K562 (cell line): Measurements from ENCODE around the gene UPK2. TPM values are rescaled to one million over a fixed set of nuclear protein-coding genes. Genes with fewer than 3 reads are reported as not detected.

ENCODE experiments used
- BACH1 ChIP-seq: fragments of 200-800 bp; sonication (Bioruptor generic); IDR thresholded peaks from 2 replicates; pipeline ENCODE4 v1.6.1; 2016; ENCODE audit warnings: missing genetic modification characterization, missing compliant biosample characterization
- CCAR2 ChIP-seq: fragments of 200-400 bp; formaldehyde crosslinking; IDR thresholded peaks from 2 replicates; pipeline ENCODE4 v1.6.1; 2017; ENCODE audit warnings: mild to moderate bottlenecking, low read depth, low read length
- CHD1 ChIP-seq: fragments of 200-600 bp; sonication (generic); IDR thresholded peaks from one replicate; pipeline ENCODE4 v1.6.1; 2012; ENCODE audit warnings: mild to moderate bottlenecking, moderate library complexity, low read length, inconsistent platforms
- DMBX1 ChIP-seq: fragments of 250-450 bp; sonication (Bioruptor Pico); IDR thresholded peaks from 2 replicates; pipeline ENCODE4 v1.8.0; 2022; ENCODE audit warnings: inconsistent platforms, mild to moderate bottlenecking, moderate library complexity, borderline replicate concordance
- EWSR1 ChIP-seq: fragments of 450-650 bp; IDR thresholded peaks from 2 replicates; pipeline ENCODE4 v1.6.1; 2018; ENCODE audit warnings: borderline replicate concordance, mild to moderate bottlenecking, low read depth, moderate library complexity; ENCODE audit not compliant: partially characterized antibody
- FOXP1 ChIP-seq: sonication (generic); formaldehyde crosslinking; IDR thresholded peaks from 2 replicates; pipeline ENCODE4 v1.8.0; 2022; ENCODE audit warnings: mild to moderate bottlenecking, missing genetic modification reagents
- GTF2F1 ChIP-seq: IDR thresholded peaks from 2 replicates; pipeline ENCODE4 v1.6.1; 2011; ENCODE audit warnings: low read depth, low read length, improper control_type of control experiment
- HEY1 ChIP-seq: fragments of 250-450 bp; sonication (Bioruptor Pico); IDR thresholded peaks from 2 replicates; pipeline ENCODE4 v1.5.0; 2020; ENCODE audit warnings: mild to moderate bottlenecking, moderate library complexity, borderline replicate concordance
- IRF2 ChIP-seq: sonication (generic); formaldehyde crosslinking; IDR thresholded peaks from 2 replicates; pipeline ENCODE4 v1.8.1; 2022; ENCODE audit warnings: mild to moderate bottlenecking, missing genetic modification reagents
- KAT7 ChIP-seq: sonication (generic); formaldehyde crosslinking; IDR thresholded peaks from 2 replicates; pipeline ENCODE4 v1.8.0; 2022; ENCODE audit warnings: missing genetic modification reagents, mild to moderate bottlenecking, borderline replicate concordance
- KLF1 ChIP-seq: fragments of 450-650 bp; IDR thresholded peaks from 2 replicates; pipeline ENCODE4 v1.6.1; 2016; ENCODE audit warnings: missing genetic modification characterization, missing compliant biosample characterization
- KLF10 ChIP-seq: fragments of 250-450 bp; sonication (Bioruptor Pico); IDR thresholded peaks from 2 replicates; pipeline ENCODE4 v1.6.1; 2021; ENCODE audit warnings: matching md5 sums
- POLR3A ChIP-seq: IDR thresholded peaks from 2 replicates; pipeline ENCODE4 v1.6.1; 2011; ENCODE audit warnings: borderline replicate concordance, mild to moderate bottlenecking, moderate library complexity; ENCODE audit not compliant: insufficient read length, insufficient read depth; ENCODE audit errors: extremely low read depth
- SMC3 ChIP-seq: conservative IDR thresholded peaks from 2 replicates; pipeline ENCODE4 v1.6.1; 2011; ENCODE audit warnings: low read depth, low read length, improper control_type of control experiment; ENCODE audit not compliant: insufficient read depth
- SPI1 ChIP-seq: IDR thresholded peaks from 2 replicates; pipeline ENCODE4 v1.6.1; 2011; ENCODE audit warnings: low read depth, low read length, control low read depth, borderline replicate concordance
- STAT5A ChIP-seq: IDR thresholded peaks from 2 replicates; pipeline ENCODE4 v1.6.1; 2012; ENCODE audit warnings: low read length, inconsistent platforms, borderline replicate concordance
- U2AF2 ChIP-seq: fragments of 200-400 bp; formaldehyde crosslinking; optimal IDR thresholded peaks from 2 replicates; pipeline ENCODE3; 2017; ENCODE audit warnings: low read depth, mild to moderate bottlenecking, low read length
- ZBTB8A ChIP-seq: fragments of 450-650 bp; IDR thresholded peaks from 2 replicates; pipeline ENCODE4 v1.6.1; 2018; ENCODE audit warnings: mild to moderate bottlenecking, moderate library complexity; ENCODE audit not compliant: partially characterized antibody
- ZNF347 ChIP-seq: fragments of 450-650 bp; formaldehyde crosslinking; IDR thresholded peaks from 2 replicates; pipeline ENCODE4 v1.4.0; 2020; ENCODE audit warnings: low read depth, mild to moderate bottlenecking, moderate library complexity
- ZNF408 ChIP-seq: fragments of 250-450 bp; sonication (Bioruptor Pico); IDR thresholded peaks from 2 replicates; pipeline ENCODE4 v1.4.0; 2020; ENCODE audit warnings: low read depth, mild to moderate bottlenecking, moderate library complexity
- ZNF507 ChIP-seq: conservative IDR thresholded peaks from 2 replicates; pipeline ENCODE4 v1.6.1; 2017; ENCODE audit warnings: missing genetic modification characterization, missing compliant biosample characterization
- polyA plus RNA-seq, 8 experiments: library from polyadenylated mRNA; depleted of rRNA in 4 of 8; stranded (reverse) in 5 of 8; unstranded in 3 of 8; fragments of >200 nt; fragmentation: Nextera tagmentation in 2 of 8; fragmentation: Illumina TruSeq in 1 of 8; extraction: Ambion mirVana in 2 of 8; extraction: Trizol in 1 of 8; gene quantifications; 2 replicates each; pipeline versions ENCODE4 v1.2.1 to v1.2.3, GENCODE V29; 2011 to 2014; ENCODE audit warnings: inconsistent platforms in 1 of 8, missing spikeins in 1 of 8
- total RNA-seq, 7 experiments: library from RNA; depleted of rRNA in 6 of 7; stranded (reverse); fragments of >200 nt in 6 of 7; fragmentation: Illumina TruSeq in 2 of 7; extraction: Trizol in 2 of 7; gene quantifications; 2 replicates each; pipeline versions ENCODE4 v1.2.1 to v1.2.3, GENCODE V29; 2011 to 2021; ENCODE audit warnings: low replicate concordance in 1 of 7
- TF ChIP-seq, protein P1 (sequence below): sonication (generic); formaldehyde crosslinking; IDR thresholded peaks from 2 replicates; pipeline ENCODE4 v1.8.0; 2022; ENCODE audit warnings: mild to moderate bottlenecking, missing genetic modification reagents
- TF ChIP-seq, protein P2 (sequence below): fragments of 450-650 bp; IDR thresholded peaks from 2 replicates; pipeline ENCODE4 v1.7.0; 2016; ENCODE audit warnings: borderline replicate concordance

Gene UPK2
- total and polyA plus RNA-seq, 9 of the 15 experiments (the other 6 are each of a cell fraction or from before 2014, with no cell fraction given), result not detected

DNA sequence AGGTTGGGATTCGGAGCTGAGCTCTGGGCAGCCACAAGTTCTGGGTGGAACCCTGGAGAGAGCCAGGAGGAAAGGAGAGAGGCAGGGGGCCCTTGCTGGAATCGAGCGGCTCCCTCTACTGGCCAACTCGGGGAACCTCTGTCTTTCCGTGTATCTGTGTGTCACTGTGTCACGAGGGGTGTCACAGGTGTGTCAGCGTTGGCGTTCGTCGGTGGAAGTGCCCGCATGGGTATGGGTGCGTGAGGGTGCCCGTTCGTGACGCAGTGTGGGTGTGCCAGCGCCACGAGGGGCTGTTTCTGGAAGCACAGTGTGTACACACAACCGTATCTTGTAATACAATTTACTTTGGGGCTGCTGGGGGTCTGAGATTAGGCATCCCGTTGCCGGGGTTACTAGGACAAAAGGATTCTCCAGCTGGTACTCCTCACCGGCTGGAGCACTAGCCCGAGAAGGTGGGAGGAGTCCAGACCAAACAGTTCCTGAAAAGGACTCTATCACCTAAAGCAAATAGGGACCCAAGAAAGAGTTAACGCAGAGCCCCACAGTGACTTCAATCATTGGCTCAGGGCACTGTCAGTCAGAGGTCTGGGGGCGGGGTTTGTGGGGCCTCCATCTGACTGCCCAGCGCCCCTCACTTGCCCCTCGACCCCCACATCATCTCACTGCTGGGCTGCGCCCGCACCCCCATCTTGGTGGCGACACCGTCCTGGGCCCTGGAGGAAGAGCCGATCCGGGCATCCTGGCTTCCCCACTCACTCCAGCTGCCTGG is 27.8 kb upstream of the UPK2 start (continued):
- TF ChIP-seq KLF1 (tag) (no peak), U2AF2 (no peak), ZBTB8A (no peak), KLF10 (CRISPR knock-in tag) (no peak), CHD1 (no peak), ZNF507 (tag) (no peak), KAT7 (CRISPR knock-in tag) (no peak), BACH1 (no peak), DMBX1 (CRISPR knock-in tag) (0 out of 2 replicates have a peak, but pooled peaks have one; percentile 41), IRF2 (CRISPR knock-in tag) (no peak), HEY1 (no peak), STAT5A (no peak), ZNF408 (CRISPR knock-in tag) (no peak), GTF2F1 (no peak), ZNF347 (no peak), SMC3 (peak; percentile 75), SPI1 (no peak), POLR3A (no peak), FOXP1 (CRISPR knock-in tag) (no peak), EWSR1 (no peak), CCAR2 (no peak)
- TF ChIP-seq, protein P1, sequence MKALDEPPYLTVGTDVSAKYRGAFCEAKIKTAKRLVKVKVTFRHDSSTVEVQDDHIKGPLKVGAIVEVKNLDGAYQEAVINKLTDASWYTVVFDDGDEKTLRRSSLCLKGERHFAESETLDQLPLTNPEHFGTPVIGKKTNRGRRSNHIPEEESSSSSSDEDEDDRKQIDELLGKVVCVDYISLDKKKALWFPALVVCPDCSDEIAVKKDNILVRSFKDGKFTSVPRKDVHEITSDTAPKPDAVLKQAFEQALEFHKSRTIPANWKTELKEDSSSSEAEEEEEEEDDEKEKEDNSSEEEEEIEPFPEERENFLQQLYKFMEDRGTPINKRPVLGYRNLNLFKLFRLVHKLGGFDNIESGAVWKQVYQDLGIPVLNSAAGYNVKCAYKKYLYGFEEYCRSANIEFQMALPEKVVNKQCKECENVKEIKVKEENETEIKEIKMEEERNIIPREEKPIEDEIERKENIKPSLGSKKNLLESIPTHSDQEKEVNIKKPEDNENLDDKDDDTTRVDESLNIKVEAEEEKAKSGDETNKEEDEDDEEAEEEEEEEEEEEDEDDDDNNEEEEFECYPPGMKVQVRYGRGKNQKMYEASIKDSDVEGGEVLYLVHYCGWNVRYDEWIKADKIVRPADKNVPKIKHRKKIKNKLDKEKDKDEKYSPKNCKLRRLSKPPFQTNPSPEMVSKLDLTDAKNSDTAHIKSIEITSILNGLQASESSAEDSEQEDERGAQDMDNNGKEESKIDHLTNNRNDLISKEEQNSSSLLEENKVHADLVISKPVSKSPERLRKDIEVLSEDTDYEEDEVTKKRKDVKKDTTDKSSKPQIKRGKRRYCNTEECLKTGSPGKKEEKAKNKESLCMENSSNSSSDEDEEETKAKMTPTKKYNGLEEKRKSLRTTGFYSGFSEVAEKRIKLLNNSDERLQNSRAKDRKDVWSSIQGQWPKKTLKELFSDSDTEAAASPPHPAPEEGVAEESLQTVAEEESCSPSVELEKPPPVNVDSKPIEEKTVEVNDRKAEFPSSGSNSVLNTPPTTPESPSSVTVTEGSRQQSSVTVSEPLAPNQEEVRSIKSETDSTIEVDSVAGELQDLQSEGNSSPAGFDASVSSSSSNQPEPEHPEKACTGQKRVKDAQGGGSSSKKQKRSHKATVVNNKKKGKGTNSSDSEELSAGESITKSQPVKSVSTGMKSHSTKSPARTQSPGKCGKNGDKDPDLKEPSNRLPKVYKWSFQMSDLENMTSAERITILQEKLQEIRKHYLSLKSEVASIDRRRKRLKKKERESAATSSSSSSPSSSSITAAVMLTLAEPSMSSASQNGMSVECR (CRISPR knock-in tag), result peak; percentile 51; the same call in 1 of the 2 replicates
- TF ChIP-seq, protein P2, sequence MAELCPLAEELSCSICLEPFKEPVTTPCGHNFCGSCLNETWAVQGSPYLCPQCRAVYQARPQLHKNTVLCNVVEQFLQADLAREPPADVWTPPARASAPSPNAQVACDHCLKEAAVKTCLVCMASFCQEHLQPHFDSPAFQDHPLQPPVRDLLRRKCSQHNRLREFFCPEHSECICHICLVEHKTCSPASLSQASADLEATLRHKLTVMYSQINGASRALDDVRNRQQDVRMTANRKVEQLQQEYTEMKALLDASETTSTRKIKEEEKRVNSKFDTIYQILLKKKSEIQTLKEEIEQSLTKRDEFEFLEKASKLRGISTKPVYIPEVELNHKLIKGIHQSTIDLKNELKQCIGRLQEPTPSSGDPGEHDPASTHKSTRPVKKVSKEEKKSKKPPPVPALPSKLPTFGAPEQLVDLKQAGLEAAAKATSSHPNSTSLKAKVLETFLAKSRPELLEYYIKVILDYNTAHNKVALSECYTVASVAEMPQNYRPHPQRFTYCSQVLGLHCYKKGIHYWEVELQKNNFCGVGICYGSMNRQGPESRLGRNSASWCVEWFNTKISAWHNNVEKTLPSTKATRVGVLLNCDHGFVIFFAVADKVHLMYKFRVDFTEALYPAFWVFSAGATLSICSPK, result no peak
